Thyroid gland (tissue), 4 donors: Measurements from ENCODE around the gene TNFRSF21.

Experiments
- CTCF ChIP-seq, 6 experiments: fragments of 200-600 bp in 3 of 6; fragments of 450-650 bp in 3 of 6; sonication (generic) in 3 of 6; IDR thresholded peaks; one replicate each; pipeline ENCODE4 v1.5.1; 2016 to 2019; ENCODE audit warnings: antibody characterized with exemption in 6 of 6, mild to moderate bottlenecking in 2 of 6, inconsistent platforms in 1 of 6, moderate library complexity in 1 of 6
- POLR2A ChIP-seq, 2 donors: fragments of 450-650 bp; IDR thresholded peaks; one replicate each; pipeline ENCODE4 v1.6.1; 2017; ENCODE audit warnings: antibody characterized with exemption in 2 of 2, mild to moderate bottlenecking in 2 of 2, moderate library complexity in 1 of 2

- no peak for TF ChIP-seq CTCF (IDR thresholded peaks at IDR 0.05)
- no peak for TF ChIP-seq POLR2A (IDR thresholded peaks at IDR 0.05)
Measured at GRCh38 chr6:47235421-47235820, 74.3 kb downstream of the TNFRSF21 start.
